HUES48 (cell line): ENCODE data around the gene PDE4B.
"Not testable (repeated sequence)": the region's sequence is repeated elsewhere in the genome, so short reads cannot be mapped to it uniquely, and the experiment has no call there.

Source experiments
- H3K27ac ChIP-seq: one replicate; pipeline ENCODE4 v1.7.0; 2013; ENCODE audit warnings: low read depth, low read length, inconsistent platforms
- H3K27me3 ChIP-seq: 2 replicates; pipeline ENCODE4 v1.6.1; 2013; ENCODE audit warnings: mild to moderate bottlenecking, low read length; ENCODE audit not compliant: control insufficient read depth, insufficient read depth
- H3K36me3 ChIP-seq: 2 replicates; pipeline ENCODE4 v1.6.1; 2013; ENCODE audit warnings: low read length; ENCODE audit not compliant: control insufficient read depth, insufficient read depth
- H3K4me1 ChIP-seq: 2 replicates; pipeline ENCODE4 v1.6.1; 2013; ENCODE audit warnings: mild to moderate bottlenecking, low read length; ENCODE audit not compliant: control insufficient read depth, insufficient read depth
- H3K4me3 ChIP-seq: 2 replicates; pipeline ENCODE4 v1.5.1; 2013; ENCODE audit warnings: mild to moderate bottlenecking, low read depth, low read length
- H3K9ac ChIP-seq: 2 replicates; pipeline ENCODE4 v1.6.1; 2013; ENCODE audit warnings: mild to moderate bottlenecking, low read depth, low read length, moderate library complexity
- H3K9me3 ChIP-seq: 2 replicates; pipeline ENCODE4 v1.6.1; 2013; ENCODE audit warnings: low read length; ENCODE audit not compliant: control insufficient read depth, insufficient read depth

The PDE4B gene

GRCh38 chr1:65840683-65841082, 48.0 kb downstream of the PDE4B start:
- Histone ChIP-seq H3K4me3 (no peak overlapping the region), H3K4me1 (no peaks in the 10 kb centered on the region), H3K36me3 (no peaks in the 10 kb centered on the region), H3K9me3 (no peaks in the 10 kb centered on the region), H3K9ac (no peak overlapping the region), H3K27ac (no peak overlapping the region), H3K27me3 (no peaks in the 10 kb centered on the region)

GRCh38 chr1:65844296-65844695, 51.6 kb downstream of the PDE4B start:
- Histone ChIP-seq H3K9me3 (no peaks in the 10 kb centered on the region), H3K36me3 (no peaks in the 10 kb centered on the region), H3K27ac (no peak overlapping the region), H3K9ac (no peak overlapping the region), H3K27me3 (no peaks in the 10 kb centered on the region), H3K4me1 (no peaks in the 10 kb centered on the region), H3K4me3 (no peak overlapping the region)

GRCh38 chr1:65844821-65845534, 52.3 kb downstream of the PDE4B start:
- Histone ChIP-seq H3K9me3 (no peaks in the 10 kb centered on the region), H3K36me3 (no peaks in the 10 kb centered on the region), H3K9ac (no peak overlapping the region), H3K27ac (no peak overlapping the region), H3K27me3 (no peaks in the 10 kb centered on the region), H3K4me3 (no peak overlapping the region), H3K4me1 (no peaks in the 10 kb centered on the region)

- Histone ChIP-seq H3K9ac (no peak overlapping the region), H3K27me3 (no peaks in the 10 kb centered on the region), H3K36me3 (no peaks in the 10 kb centered on the region), H3K9me3 (no peaks in the 10 kb centered on the region), H3K27ac (no peak overlapping the region), H3K4me3 (no peak overlapping the region), H3K4me1 (no peaks in the 10 kb centered on the region)
These were observed 52.9 kb downstream of the PDE4B start for GRCh38 chr1:65845535-65846060.

GRCh38 chr1:65846866-65847265, 54.2 kb downstream of the PDE4B start:
- no peaks in the 10 kb centered on the region for H3K36me3 ChIP-seq
- no peak overlapping the region for H3K27ac ChIP-seq
- H3K9ac ChIP-seq: no peak overlapping the region
- no peaks in the 10 kb centered on the region for H3K27me3 ChIP-seq
- no peak overlapping the region for H3K4me3 ChIP-seq
- H3K4me1 ChIP-seq: no peaks in the 10 kb centered on the region
- H3K9me3 ChIP-seq: no peaks in the 10 kb centered on the region

- H3K27ac ChIP-seq: no peak overlapping the region
- no peaks in the 10 kb centered on the region for H3K27me3 ChIP-seq
- no peak overlapping the region for H3K9ac ChIP-seq
- no peaks in the 10 kb centered on the region for H3K36me3 ChIP-seq
- H3K4me1 ChIP-seq: no peaks in the 10 kb centered on the region
- H3K4me3 ChIP-seq: no peak overlapping the region
- H3K9me3 ChIP-seq: no peaks in the 10 kb centered on the region
These were observed 57.6 kb downstream of the PDE4B start for GRCh38 chr1:65850281-65850680.

- not testable (repeated sequence) for H3K9ac ChIP-seq, H3K4me3 ChIP-seq, H3K9me3 ChIP-seq, H3K4me1 ChIP-seq, H3K27me3 ChIP-seq, H3K36me3 ChIP-seq, H3K27ac ChIP-seq
These were observed 63.9 kb downstream of the PDE4B start for GRCh38 chr1:65856591-65856990.

GRCh38 chr1:65866439-65866838, 73.7 kb downstream of the PDE4B start:
- Histone ChIP-seq H3K9ac (no peak overlapping the region), H3K4me3 (no peak overlapping the region), H3K27me3 (no peaks in the 10 kb centered on the region), H3K9me3 (no peaks in the 10 kb centered on the region), H3K27ac (no peak overlapping the region), H3K36me3 (no peaks in the 10 kb centered on the region), H3K4me1 (no peaks in the 10 kb centered on the region)

- Histone ChIP-seq H3K9me3 (no peaks in the 10 kb centered on the region; the same call in 1 of the 2 replicates), H3K36me3 (no peaks in the 10 kb centered on the region), H3K9ac (no peak overlapping the region), H3K4me1 (no peaks in the 10 kb centered on the region), H3K27ac (no peak overlapping the region), H3K4me3 (no peak overlapping the region), H3K27me3 (no peaks in the 10 kb centered on the region)
These were observed 79.6 kb downstream of the PDE4B start for GRCh38 chr1:65872301-65872700.

- not testable (repeated sequence) for H3K36me3 ChIP-seq, H3K9me3 ChIP-seq, H3K27ac ChIP-seq, H3K4me3 ChIP-seq, H3K4me1 ChIP-seq, H3K9ac ChIP-seq, H3K27me3 ChIP-seq
These were observed 85.6 kb downstream of the PDE4B start for GRCh38 chr1:65878342-65878741.

- Histone ChIP-seq H3K9me3 (no peaks in the 10 kb centered on the region; the same call in 1 of the 2 replicates), H3K4me3 (no peak overlapping the region), H3K27ac (no peak overlapping the region), H3K9ac (no peak overlapping the region), H3K27me3 (no peaks in the 10 kb centered on the region), H3K36me3 (no peaks in the 10 kb centered on the region), H3K4me1 (no peaks in the 10 kb centered on the region)
These were observed 87.9 kb downstream of the PDE4B start for GRCh38 chr1:65880611-65881010.
